LoVo (cell line): ENCODE data around the gene TESK1.

Source experiments
- DNase-seq: peaks from one replicate; pipeline ENCODE4 v3.0.0-alpha.2; 2016; ENCODE audit warnings: low spot score

TESK1 gene

DNA sequence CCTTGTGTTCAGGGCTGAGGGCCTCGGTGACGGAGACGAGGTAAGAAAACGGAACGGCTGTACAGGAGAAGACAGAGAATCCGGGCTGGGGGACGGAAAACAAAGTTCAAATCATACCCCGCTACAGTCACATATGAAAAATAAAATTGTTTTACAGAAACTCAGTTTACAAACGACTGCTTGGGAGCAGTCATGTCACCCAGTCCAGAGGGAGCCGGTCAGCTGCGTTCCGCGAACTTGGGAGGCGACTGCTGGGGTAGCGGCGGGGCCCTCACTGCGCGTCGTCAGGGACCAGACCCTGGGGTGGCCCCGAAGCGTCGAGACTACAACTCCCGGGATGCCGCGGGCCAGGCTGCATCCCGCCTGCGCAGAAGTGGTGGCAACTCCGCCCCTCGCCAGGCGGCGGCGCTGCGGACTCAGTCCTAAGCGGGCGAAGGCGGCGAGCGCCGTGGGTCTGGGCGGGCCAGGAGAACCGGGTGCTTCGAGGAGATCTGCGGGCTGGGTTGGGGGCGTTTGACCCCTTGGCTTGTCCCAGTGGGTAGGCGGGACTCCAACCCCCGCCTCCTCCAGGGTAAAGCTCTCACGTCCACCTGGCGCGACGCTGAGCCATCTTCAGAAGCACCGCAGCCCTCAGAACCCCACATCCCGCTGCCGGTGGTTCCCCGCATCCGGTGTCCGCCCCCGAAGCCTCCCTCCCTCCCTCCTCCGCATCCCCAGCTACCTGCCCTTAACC, 41.6 kb downstream of the TESK1 start:
- peak; percentile 92 for DNase-seq

DNA sequence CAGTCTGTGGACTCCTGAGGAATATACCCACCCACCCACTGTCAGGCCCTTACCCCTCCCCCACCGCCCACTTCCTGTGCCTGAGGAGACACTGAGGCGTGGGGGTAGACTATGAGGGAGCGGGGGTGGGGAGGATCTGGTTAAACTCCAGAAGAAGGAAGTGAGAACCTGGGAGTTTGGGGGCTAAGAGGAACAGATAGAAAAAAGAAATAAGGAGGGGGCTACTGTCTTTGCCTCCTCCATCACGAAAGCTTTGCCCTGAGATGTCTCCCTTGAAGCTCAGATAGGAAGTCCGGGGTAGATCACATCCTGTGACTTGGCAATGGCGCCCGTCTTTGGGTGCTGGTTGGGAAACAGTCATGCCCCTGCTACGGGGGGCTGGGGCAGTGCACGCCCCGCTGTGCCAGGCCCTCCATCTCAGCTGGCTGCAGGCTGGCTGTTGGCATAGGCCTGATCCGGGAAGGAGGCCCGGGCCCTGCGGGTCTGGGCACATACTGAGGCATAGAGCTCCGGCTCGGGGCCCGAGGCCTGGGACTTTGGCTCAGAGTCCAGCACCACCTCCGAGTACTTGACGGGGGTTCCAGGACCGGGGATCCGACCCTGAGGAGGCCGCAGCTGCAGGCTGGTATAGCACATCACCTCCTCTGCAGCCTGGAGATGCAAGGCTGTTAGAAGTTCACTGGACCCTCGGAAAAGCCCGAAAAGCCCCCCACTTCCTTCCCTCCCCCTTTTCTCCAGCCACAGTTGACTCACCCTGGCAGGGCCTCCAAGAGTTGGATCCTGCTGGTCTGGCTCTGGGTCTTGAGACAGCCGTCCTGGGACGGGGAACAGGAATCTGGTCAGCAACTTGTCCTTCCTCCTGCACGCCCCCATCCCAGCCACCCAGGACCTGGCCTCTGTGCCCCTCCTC, 44.6 kb downstream of the TESK1 start:
- DNase-seq, result no peak

DNA sequence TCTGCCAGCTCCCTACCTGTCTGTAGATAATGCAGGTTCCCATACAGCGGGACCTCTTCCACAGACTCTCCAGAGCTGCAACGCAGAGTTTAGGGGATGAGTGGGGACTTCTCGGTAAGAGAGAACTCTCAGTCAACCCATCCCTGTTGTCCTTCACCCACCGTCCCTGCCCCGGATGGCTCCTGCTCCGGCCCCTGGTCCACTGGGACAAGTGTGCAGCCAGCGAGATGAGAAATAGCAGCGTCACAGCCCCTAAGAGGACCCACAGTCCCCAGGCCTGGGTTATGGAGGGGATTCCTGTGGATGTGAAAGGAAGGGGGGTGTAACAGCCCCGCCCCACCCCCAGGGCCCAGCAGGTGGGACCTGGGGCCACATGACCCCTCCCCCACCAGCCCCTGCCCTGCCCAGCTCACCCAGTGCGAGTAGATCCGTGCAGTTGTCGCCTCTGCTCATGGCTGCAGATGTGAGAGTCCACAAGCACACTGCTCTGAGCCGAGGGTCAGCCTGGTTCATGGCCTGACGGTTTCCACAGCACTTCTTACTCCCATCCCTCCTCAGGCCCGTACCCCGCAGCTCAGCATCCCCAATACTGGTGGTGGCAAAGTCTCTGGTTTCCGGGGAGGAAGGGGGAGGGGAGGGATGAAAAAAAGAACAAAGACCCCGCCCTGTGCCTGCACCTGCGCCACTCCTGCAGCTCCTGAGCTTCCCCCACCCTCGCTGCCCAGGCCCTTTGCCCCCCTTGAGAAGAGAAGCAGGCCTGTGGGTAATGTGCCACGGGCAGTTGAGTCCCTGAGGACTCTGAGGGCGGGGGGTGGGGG, 45.5 kb downstream of the TESK1 start, which contains the start of gene SIT1:
TSS of gene SIT1 (minus strand) at position 591 of the 818 bp plus-strand sequence. CDS start at position 513, 78 bp downstream.
- DNase-seq, result no peak

DNA sequence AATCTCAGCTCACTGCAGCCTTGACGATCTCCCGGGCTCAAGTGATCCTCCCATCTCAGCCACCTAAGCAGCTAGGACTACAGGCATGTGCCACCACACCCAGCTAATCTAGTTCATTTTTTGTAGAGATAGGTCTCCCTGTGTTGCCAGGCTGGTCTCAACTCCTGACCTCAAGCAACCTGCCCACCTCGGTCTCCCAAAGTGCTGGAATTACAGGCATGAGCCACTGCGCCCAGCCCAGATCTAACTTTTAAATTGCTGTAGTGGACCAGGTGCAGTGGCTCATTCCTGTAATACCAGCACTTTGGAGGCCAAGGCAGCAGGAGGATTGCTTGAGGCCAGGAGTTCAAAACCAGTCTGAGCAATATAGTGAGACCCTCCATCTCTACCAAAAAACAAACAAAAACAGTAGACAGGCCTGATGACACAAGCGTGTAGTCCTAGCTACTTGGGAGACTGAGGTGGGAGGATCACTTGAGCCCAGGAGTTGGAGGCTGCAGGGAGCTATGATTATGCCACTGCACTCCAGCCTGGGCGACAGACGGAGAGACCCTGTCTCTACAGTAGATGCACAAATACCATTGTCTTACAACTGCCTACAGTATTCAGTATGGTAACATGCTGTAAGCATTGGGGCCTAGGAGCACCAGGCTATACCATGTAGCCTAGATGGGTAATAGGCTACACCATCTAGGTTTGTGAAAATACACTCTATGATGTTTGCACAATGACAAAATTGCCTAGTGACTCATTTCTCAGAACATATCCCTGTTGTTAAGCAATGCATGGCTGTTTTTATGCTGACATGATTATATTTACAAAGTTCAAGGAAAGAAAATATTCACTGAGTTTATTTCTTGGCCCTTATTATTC, 47.1 kb downstream of the TESK1 start:
- DNase-seq, result no peak

DNA sequence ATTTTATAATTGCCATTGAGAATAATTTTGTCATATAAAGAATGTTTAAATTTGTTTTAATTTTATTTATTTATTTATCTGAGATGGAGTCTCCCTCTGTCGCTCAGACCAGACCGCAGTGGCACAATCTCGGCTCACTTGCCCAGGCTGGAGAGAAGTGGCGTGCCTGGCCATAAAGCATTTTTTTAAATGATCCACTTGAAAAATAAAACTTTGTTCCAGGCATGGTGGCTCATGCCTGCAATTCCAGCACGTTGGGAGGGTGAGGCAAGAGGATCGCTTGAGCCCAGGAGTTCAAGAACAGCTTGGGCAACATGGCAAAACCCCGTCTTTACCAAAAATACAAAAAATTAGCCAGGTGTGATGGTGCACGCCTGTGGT, 47.8 kb downstream of the TESK1 start:
- DNase-seq, result no peak

DNA sequence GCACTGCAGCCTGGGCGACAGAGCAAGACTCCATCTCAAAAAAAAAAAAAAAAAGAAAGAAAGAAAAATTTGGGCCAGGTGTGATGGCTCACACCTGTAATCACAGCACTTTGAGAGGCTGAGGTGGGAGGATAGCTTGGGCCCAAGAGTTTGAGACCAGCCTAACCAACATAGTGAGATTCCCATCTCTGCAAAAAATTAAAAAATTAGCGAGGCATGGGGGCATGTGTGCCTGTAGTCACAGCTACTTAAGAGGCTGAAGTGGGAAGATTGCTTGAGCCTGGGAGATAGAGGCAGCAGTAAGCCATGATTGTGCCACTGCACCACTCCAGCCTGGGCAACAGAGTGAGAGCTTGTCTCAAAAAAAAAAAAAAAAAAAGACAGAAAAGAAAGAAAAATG, 48.5 kb downstream of the TESK1 start:
- no peak for DNase-seq

DNA sequence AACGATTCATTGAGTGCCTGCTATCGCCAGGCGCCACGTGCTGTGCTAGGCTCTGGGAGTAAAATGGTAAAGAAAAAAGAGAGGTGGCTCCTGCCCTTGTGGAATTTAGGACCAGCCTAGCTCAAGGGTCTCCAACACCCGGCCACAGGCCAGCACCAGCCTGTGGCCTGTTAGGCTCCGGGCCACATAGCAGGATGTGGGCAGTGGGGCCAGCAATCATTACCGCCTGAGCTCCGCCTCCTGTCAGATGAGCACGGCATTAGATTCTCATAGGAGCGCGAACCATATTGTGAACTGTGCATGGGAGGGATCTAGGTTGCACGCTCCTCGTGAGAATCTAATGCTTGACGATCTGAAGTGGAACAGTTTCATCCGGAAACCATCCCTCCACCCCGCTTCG, 51.3 kb downstream of the TESK1 start:
- DNase-seq, result no peak

DNA sequence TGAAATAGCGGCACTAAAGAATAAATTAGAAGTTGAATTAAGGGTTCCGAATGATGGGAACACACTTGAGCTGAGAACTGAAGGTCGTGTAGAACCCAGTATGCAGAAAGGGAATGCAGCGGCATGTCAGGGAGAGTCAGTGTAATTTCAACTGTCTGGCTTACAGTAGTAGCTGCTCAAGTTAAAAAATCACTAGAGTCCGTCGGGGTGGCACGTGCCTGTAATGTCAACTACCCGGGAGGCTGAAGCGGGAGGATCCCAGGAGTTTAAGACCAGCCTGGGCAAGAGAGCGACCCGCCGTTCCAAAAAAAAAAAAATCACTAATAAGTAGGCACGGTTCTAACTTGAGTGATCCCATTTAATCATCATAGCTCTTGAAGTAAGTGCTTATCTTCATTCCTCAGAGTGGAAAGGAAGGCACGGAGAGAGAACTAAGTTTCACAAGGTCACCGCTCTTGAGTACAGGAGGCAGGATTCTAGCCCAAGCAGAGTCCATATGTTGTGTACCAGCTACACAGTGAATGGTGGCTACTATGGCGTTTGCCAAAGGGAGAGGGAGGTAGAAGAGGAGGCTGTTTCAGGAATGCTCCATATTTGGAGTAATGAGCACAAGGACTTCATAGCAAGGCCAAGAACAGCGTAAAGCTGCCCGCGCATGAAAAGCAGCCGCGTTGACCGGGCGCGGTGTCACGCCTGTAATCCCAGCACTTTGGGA, 51.9 kb downstream of the TESK1 start:
- DNase-seq, result no peak

DNA sequence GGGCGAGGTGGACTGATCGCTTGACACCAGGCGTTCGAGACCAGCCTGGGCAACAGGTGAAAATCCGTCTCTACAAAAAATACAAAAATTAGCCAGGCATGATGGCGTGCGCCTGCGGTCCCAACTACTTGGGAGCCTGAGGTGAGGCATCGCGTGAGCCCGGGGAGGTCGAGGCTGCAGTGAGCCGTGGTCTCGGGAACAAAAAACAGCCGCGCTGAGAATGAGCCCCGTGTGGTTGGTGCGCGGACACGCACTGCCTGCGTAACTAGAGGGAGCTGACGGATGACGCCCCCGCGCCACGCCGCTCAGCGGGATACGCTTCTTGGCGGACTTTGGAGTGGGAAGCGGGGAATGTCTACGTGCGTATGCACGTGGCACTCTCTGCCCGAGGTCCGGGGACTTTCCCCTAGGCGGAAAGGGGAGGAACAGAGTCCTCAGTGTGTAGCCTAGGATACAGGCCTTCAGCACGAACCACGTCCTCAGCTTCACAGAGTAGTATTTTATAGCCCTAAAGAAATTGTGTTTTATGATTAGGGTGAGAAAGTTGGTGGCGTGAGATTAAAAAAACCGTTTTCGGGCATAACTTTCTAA, 52.6 kb downstream of the TESK1 start, which contains the start of gene RMRP:
TSS of gene RMRP (minus strand) at position 474 of the 591 bp plus-strand sequence.
- peak; percentile 98 for DNase-seq

DNA sequence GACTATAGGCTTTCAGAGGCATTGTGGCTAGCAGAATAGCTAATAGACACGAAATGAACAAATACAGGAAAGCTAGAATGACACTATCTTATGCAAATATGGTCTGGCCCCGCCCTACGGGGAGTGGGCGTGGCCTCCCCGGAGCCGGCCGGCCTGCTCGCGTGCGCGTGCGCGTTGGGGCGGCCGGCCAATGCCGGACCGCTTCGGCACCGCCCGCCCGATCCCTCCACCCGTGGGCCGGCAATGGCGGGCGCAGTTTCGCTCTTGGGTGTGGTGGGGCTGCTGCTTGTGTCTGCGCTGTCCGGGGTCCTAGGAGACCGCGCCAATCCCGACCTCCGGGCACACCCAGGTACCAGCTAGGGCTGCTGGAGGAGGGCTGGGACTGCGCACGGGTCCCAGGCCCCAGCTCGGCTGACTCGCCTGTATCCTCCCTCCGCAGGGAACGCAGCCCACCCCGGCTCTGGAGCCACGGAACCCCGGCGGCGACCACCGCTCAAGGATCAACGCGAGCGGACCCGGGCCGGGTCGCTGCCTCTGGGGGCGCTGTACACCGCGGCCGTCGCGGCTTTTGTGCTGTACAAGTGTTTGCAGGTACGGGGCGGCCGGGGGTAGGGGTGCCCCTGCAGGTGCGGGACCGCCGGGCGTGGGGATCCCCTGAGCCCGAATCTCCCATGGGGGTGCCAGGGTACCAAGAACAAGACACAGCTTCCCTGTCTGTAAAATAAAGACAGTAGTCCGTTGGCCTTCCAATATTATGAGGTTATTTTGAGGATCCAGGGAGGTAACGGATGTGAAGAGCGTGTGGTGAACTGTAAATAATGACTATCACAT, 53.3 kb downstream of the TESK1 start, which contains the start of gene CCDC107:
TSS of gene CCDC107 (plus strand) at position 156 of the 831 bp plus-strand sequence. CDS start at position 244, 88 bp downstream.
- peak; percentile 87 for DNase-seq

DNA sequence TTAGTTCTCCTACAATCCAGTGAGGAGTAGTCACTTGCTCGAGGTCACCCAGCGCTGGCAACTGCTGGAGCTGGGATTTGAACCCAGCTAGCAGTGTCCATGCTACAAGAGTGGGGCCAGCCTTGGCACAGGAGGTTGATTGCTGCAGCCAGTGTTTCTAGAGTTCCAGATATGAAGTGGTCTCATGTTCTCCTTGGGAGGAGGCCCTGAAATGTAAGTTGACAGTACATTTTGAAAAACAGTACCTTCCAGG, 53.8 kb downstream of the TESK1 start:
- no peak for DNase-seq

DNA sequence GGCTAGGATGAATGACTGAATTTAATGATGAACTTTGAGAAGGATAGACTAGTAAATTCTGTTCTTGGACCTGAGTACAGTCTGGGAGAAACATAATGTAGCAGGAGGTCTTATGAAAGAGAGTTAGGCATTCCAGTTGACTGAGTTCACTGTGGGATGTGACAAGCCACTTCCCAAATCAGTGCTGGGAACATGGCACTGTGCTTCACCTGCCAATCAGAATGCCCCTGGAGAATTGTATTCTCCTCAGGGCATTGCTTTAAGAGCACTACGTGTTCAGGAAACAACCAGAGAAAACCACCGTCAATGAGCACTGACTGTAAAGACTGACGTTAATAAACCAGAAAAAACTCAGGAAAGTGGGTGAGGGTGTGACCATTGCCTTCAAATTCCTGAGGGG, 54.3 kb downstream of the TESK1 start:
- DNase-seq, result no peak
